DND-41 (cell line): Measurements from ENCODE around the gene METRN.

ENCODE experiments used
- ATAC-seq: fragments of 200-7000 bp; cut with Tn5 transposase; 3 replicates; pipeline ENCODE4 v1.9.1; 2021; ENCODE audit warnings: low read depth; ENCODE audit not compliant: insufficient read depth
- DNase-seq: peaks from one replicate; pipeline ENCODE4 v3.0.0-alpha.2; 2020
- H2AFZ ChIP-seq: 2 replicates; pipeline ENCODE4 v1.6.0; 2012; ENCODE audit warnings: low read depth, low read length
- H3K27ac ChIP-seq: 2 replicates; pipeline ENCODE4 v1.5.1; 2012; ENCODE audit warnings: low read length, inconsistent platforms
- H3K27me3 ChIP-seq: fragments of 200-600 bp; sonication (generic); 2 replicates; pipeline ENCODE4 v1.6.0; 2012; ENCODE audit warnings: low read length, mild to moderate bottlenecking, inconsistent platforms; ENCODE audit not compliant: insufficient read depth, poor library complexity
- H3K36me3 ChIP-seq: 2 replicates; pipeline ENCODE4 v1.5.1; 2012; ENCODE audit warnings: low read length, inconsistent platforms; ENCODE audit not compliant: insufficient read depth
- H3K4me1 ChIP-seq: 2 replicates; pipeline ENCODE4 v1.5.1; 2012; ENCODE audit warnings: mild to moderate bottlenecking, low read length; ENCODE audit not compliant: insufficient read depth
- H3K4me2 ChIP-seq: 2 replicates; pipeline ENCODE4 v1.6.0; 2012; ENCODE audit warnings: mild to moderate bottlenecking, moderate library complexity, low read length, inconsistent platforms; ENCODE audit not compliant: insufficient read depth
- H3K4me3 ChIP-seq, 2 experiments: fragments of 200-600 bp in 1 of 2; shearing (Covaris generic) in 1 of 2; 2 replicates each; pipeline ENCODE4 v1.5.1; 2012 to 2016; ENCODE audit warnings: inconsistent platforms in 2 of 2, low read length in 2 of 2, mild to moderate bottlenecking in 2 of 2, low read depth in 1 of 2, moderate library complexity in 1 of 2
- H3K79me2 ChIP-seq: 2 replicates; pipeline ENCODE4 v1.6.0; 2012; ENCODE audit warnings: low read length, inconsistent platforms; ENCODE audit not compliant: insufficient read depth
- H3K9ac ChIP-seq: 2 replicates; pipeline ENCODE4 v1.6.0; 2012; ENCODE audit warnings: low read depth, mild to moderate bottlenecking, inconsistent platforms, low read length, moderate library complexity
- H3K9me3 ChIP-seq: 2 replicates; pipeline ENCODE4 v1.5.1; 2012; ENCODE audit warnings: low read length, moderate library complexity, mild to moderate bottlenecking, inconsistent platforms; ENCODE audit not compliant: insufficient read depth, severe bottlenecking
- H4K20me1 ChIP-seq: 2 replicates; pipeline ENCODE4 v1.6.0; 2012; ENCODE audit warnings: low read length; ENCODE audit not compliant: insufficient read depth
- EZH2 ChIP-seq: IDR thresholded peaks from 3 replicates; pipeline ENCODE4 v1.6.1; 2012; ENCODE audit warnings: borderline replicate concordance, low read depth, mild to moderate bottlenecking, moderate library complexity, low read length, inconsistent platforms; ENCODE audit not compliant: severe bottlenecking
- TF ChIP-seq, protein P1 (sequence below): IDR thresholded peaks from 2 replicates; pipeline ENCODE4 v1.5.1; 2012; ENCODE audit warnings: borderline replicate concordance, low read length, moderate library complexity, mild to moderate bottlenecking; ENCODE audit not compliant: poor library complexity, severe bottlenecking; ENCODE audit errors: extremely low read depth

Gene METRN

GRCh38 chr16:745739-746138 lies 30.8 kb downstream of the METRN start:
- Histone ChIP-seq H3K36me3 (no peaks in the 10 kb centered on the region), H4K20me1 (no peaks in the 10 kb centered on the region), H3K9me3 (no peaks in the 10 kb centered on the region), H3K9ac (no peak overlapping the region), H3K4me1 (peaks cover 6% of the 10 kb centered on the region), H3K27me3 (no peaks in the 10 kb centered on the region), H3K4me3 (no peak overlapping the region), H3K4me2 (no peak overlapping the region), H2AFZ (no peak overlapping the region), H3K79me2 (no peaks in the 10 kb centered on the region), H3K27ac (no peak overlapping the region)
- TF ChIP-seq, protein P1, sequence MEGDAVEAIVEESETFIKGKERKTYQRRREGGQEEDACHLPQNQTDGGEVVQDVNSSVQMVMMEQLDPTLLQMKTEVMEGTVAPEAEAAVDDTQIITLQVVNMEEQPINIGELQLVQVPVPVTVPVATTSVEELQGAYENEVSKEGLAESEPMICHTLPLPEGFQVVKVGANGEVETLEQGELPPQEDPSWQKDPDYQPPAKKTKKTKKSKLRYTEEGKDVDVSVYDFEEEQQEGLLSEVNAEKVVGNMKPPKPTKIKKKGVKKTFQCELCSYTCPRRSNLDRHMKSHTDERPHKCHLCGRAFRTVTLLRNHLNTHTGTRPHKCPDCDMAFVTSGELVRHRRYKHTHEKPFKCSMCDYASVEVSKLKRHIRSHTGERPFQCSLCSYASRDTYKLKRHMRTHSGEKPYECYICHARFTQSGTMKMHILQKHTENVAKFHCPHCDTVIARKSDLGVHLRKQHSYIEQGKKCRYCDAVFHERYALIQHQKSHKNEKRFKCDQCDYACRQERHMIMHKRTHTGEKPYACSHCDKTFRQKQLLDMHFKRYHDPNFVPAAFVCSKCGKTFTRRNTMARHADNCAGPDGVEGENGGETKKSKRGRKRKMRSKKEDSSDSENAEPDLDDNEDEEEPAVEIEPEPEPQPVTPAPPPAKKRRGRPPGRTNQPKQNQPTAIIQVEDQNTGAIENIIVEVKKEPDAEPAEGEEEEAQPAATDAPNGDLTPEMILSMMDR, result peak; percentile 14
- no peak for TF ChIP-seq EZH2
- DNase-seq (no peak), ATAC-seq (no peak)

GRCh38 chr16:746637-747036 lies 31.7 kb downstream of the METRN start:
- Histone ChIP-seq H4K20me1 (no peaks in the 10 kb centered on the region), H2AFZ (no peak overlapping the region), H3K27ac (no peak overlapping the region), H3K4me3 (no peak overlapping the region), H3K9ac (no peak overlapping the region), H3K9me3 (no peaks in the 10 kb centered on the region), H3K36me3 (no peaks in the 10 kb centered on the region), H3K4me1 (no peaks in the 10 kb centered on the region), H3K27me3 (no peaks in the 10 kb centered on the region), H3K79me2 (no peaks in the 10 kb centered on the region), H3K4me2 (no peak overlapping the region)
- DNase-seq (no peak), ATAC-seq (no peak)
- TF ChIP-seq, protein P1, result no peak
- TF ChIP-seq EZH2, result no peak

DNA sequence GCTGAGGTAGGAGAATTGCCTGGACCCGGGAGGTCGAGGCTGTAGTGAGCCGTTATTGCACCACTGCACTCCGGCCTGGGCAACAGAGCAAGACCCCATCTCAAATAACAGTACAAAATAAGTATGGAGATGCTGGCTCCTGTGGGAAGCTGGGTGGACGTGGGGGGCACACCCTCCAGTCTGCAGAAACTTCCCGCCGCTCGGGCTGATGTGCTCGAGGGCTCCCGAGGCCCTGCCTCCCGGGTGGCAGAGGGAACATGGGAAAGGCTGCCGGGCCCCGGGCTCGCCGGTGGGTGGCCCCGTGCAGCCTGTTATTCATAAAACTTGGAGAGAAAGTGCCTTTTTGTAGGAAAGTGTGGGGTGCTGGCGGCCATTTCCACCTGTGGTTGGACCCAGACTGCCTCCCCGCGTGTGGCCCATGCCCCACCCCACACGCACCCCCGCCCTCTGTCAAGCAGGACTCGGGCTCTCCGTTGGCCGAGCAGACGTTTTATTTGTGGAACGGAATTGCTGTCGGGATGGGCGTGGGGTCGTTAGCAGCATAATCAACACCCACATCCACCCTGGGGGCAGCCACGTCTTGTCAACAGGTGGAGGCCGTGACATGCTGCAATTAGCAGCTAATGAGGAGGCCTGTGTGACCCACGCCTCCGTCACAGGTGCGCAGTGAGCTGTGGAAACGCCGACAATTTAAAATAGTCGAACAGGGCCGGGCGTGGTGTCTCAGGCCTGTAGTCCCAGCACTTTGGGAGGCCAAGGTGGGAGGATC lies 33.2 kb downstream of the METRN start:
- Histone ChIP-seq H3K9me3 (no peaks in the 10 kb centered on the region), H3K79me2 (no peaks in the 10 kb centered on the region), H2AFZ (no peak overlapping the region), H3K9ac (no peak overlapping the region), H3K36me3 (no peaks in the 10 kb centered on the region), H3K4me3 (no peak overlapping the region), H3K4me1 (no peaks in the 10 kb centered on the region), H3K27me3 (no peaks in the 10 kb centered on the region), H4K20me1 (no peaks in the 10 kb centered on the region), H3K4me2 (no peak overlapping the region), H3K27ac (no peak overlapping the region)
- no peak for TF ChIP-seq EZH2
- ATAC-seq (no peak), DNase-seq (no peak)

GRCh38 chr16:749010-749409 lies 34.1 kb downstream of the METRN start:
- no peak overlapping the region for H3K4me3 ChIP-seq
- ATAC-seq (no peak), DNase-seq (no peak)
- no peak overlapping the region for H3K9ac ChIP-seq
- H3K36me3 ChIP-seq, result no peaks in the 10 kb centered on the region
- no peak overlapping the region for H2AFZ ChIP-seq
- no peak overlapping the region for H3K4me2 ChIP-seq
- no peak overlapping the region for H3K27ac ChIP-seq
- no peaks in the 10 kb centered on the region for H4K20me1 ChIP-seq
- H3K27me3 ChIP-seq, result no peaks in the 10 kb centered on the region
- no peaks in the 10 kb centered on the region for H3K4me1 ChIP-seq
- H3K79me2 ChIP-seq, result no peaks in the 10 kb centered on the region
- no peak for TF ChIP-seq EZH2
- TF ChIP-seq, protein P1, result no peak
- H3K9me3 ChIP-seq, result no peaks in the 10 kb centered on the region
